ENCODE results near the gene P2RX5.

Gene P2RX5

DNA sequence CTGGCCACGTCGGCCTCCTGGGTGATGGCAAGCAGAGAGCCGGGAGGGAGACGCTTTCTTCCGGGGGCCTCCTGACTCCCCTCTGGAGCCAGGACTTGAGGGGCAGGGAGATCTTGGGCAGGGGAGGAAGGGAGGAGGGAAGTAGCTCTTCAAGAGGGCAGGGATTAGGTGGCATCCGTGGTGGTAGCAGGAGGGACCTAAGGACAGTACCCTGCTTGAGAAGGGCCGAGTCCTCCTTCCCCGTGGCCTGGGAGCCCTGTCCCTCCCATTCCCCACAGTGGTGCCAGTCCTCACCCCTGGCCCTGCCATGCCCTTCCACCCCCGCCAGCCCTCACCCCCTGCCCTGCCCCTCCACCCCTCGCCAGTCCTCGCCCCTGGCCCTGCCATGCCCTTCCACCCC lies 40.2 kb downstream of the P2RX5 start:
- Histone ChIP-seq H3K36me3 (peaks cover 22% of the 10 kb centered on the region), H3K4me1 (ENCODE audit: control insufficient read depth in 1 of 2, insufficient read depth in 1 of 2, low read depth in 1 of 2, low read length in 1 of 2) (no peaks in the 10 kb centered on the region), H3K27me3 (no peaks in the 10 kb centered on the region), H3K4me3 (ENCODE audit: low read depth in 1 of 2, low read length in 1 of 2) (no peak overlapping the region), H3K27ac (no peak overlapping the region), H3K9me3 (no peaks in the 10 kb centered on the region)
- TF ChIP-seq CTCF (IDR thresholded peaks at IDR 0.05), result no peak

DNA sequence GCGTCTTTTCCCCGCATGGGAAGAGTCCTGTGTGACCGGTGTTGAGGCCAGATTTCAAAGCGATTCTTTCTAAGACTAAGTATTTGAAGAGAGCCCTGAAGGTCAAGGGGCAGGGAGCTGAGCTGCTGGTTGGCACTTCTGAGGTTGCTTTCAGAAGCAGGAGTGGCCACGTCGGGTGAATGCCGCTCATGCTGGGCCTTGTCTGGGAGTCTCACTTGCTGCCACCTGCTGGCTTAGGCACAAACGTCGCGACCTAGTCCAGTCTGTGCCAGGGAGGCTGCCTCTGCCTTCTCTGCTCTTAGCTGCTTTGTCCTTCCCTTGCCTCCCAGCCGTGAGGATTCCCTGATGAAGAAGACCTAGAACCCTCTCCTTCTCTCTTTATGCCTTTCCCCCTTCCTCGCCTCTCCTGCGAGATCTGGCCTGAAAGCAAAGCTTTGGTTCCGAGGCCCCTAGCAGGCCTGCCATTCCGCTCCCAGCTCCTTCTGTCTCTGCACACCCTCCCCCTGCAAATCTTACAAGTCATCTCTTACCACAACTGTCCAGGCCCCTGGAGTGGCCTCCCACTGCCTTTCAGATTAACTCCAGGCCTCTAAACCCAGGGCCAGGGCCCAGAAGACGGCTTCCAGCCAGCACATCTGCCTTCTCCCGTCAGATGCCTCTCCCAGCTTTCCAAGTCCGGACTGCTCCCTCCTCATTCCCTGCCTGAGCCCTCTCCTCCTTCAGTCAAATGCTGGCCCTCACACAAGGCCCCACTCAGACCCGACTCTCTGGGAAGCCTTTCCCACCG lies 48.0 kb downstream of the P2RX5 start:
- Histone ChIP-seq H3K36me3 (peaks cover 5% of the 10 kb centered on the region), H3K9me3 (no peaks in the 10 kb centered on the region), H3K4me3 (ENCODE audit: low read depth in 1 of 2, low read length in 1 of 2) (no peak overlapping the region)

GRCh38 chr17:3647251-3647650 lies 48.7 kb downstream of the P2RX5 start:
- H3K27ac ChIP-seq, result no peak overlapping the region
- no peaks in the 10 kb centered on the region for H3K4me1 ChIP-seq (ENCODE audit: control insufficient read depth in 1 of 2, insufficient read depth in 1 of 2, low read depth in 1 of 2, low read length in 1 of 2)
- H3K4me3 ChIP-seq (ENCODE audit: low read depth in 1 of 2, low read length in 1 of 2), result no peak overlapping the region
- no peaks in the 10 kb centered on the region for H3K27me3 ChIP-seq
- no peak for TF ChIP-seq CTCF (IDR thresholded peaks at IDR 0.05)
- no peaks in the 10 kb centered on the region for H3K9me3 ChIP-seq
- peaks cover 5% of the 10 kb centered on the region for H3K36me3 ChIP-seq

More for the DNA sequence above, 48.0 kb downstream of the P2RX5 start:
- Histone ChIP-seq H3K4me1 (ENCODE audit: control insufficient read depth in 1 of 2, insufficient read depth in 1 of 2, low read depth in 1 of 2, low read length in 1 of 2) (no peaks in the 10 kb centered on the region), H3K27ac (no peak overlapping the region), H3K27me3 (no peaks in the 10 kb centered on the region)
- no peak for TF ChIP-seq CTCF (IDR thresholded peaks at IDR 0.05)

- TF ChIP-seq CTCF (IDR thresholded peaks at IDR 0.05), result no peak
- no peaks in the 10 kb centered on the region for H3K27me3 ChIP-seq
- peaks cover 7 to 14% of the 10 kb centered on the region in 2 experiments for H3K4me1 ChIP-seq (ENCODE audit: control insufficient read depth in 1 of 2, insufficient read depth in 1 of 2, low read depth in 1 of 2, low read length in 1 of 2)
- H3K36me3 ChIP-seq, result peaks cover 5% of the 10 kb centered on the region
- no peak overlapping the region for H3K27ac ChIP-seq
- no peak overlapping the region for H3K4me3 ChIP-seq (ENCODE audit: low read depth in 1 of 2, low read length in 1 of 2)
- no peaks in the 10 kb centered on the region for H3K9me3 ChIP-seq
Observed at GRCh38 chr17:3645310-3645709, 50.6 kb downstream of the P2RX5 start.

- Histone ChIP-seq H3K27ac (no peak overlapping the region), H3K4me1 (ENCODE audit: control insufficient read depth in 1 of 2, insufficient read depth in 1 of 2, low read depth in 1 of 2, low read length in 1 of 2) (peaks cover 12 to 22% of the 10 kb centered on the region in 2 experiments), H3K4me3 (ENCODE audit: low read depth in 1 of 2, low read length in 1 of 2) (no peak overlapping the region), H3K27me3 (no peaks in the 10 kb centered on the region), H3K36me3 (peaks cover 5% of the 10 kb centered on the region), H3K9me3 (no peaks in the 10 kb centered on the region)
- TF ChIP-seq CTCF (IDR thresholded peaks at IDR 0.05), result no peak
Observed at GRCh38 chr17:3643889-3644349, 52.0 kb downstream of the P2RX5 start.

All from neutrophil (primary cell).